Left cardiac atrium (tissue), 4 donors: Measurements from ENCODE around the gene HLA-DRB5. TPM values are rescaled to one million over a fixed set of nuclear protein-coding genes. Genes with fewer than 3 reads are reported as not detected.
A peak's percentile ranks its signal among the peaks of the same experiment; 100 is the strongest.
"Not testable (repeated sequence)": the region's sequence is repeated elsewhere in the genome, so short reads cannot be mapped to it uniquely, and the experiment has no call there.

Experiments used
- ATAC-seq, 2 donors: fragments of 200-7000 bp; cut with Tn5 transposase; one replicate each; pipeline ENCODE4 v1.9.1; 2020; ENCODE audit warnings: mild to moderate bottlenecking in 2 of 2, moderate library complexity in 2 of 2
- DNase-seq: peaks from one replicate; pipeline ENCODE4 v3.0.0-alpha.2; 2020
- intact Hi-C, 2 donors: fragments of 100-400 bp; cut with DNase I; formaldehyde crosslinking; loops; one replicate each; pipeline versions ENCODE4 v1.14.1 to v1.15.1; 2022 to 2023
- long read RNA-seq: library from polyadenylated mRNA; unstranded; transcript quantifications from one replicate; pipeline ENCODE4 v2.0.0, GENCODE V29; 2021
- total RNA-seq, 2 donors: library from RNA; stranded (reverse); fragmentation: NEBNext Ultra II Directional; extraction: Animal tissue kit (Norgen Biotek cat#: 25700); gene quantifications; one replicate each; pipeline ENCODE4 v1.2.1, GENCODE V29; 2021
- donor health status: DM: no; HTN: yes; CAD: no.
- donor health status: DM: no; HTN: yes; CAD: no; lungs with severe emphysema.
- donor health status: DM: yes; HTN: yes; CAD: no.
- donor health status: Dilated cardiomyopathy.

Gene HLA-DRB5
- total RNA-seq, result 10 to 100 TPM; 27.1 to 82.9 TPM
- long read RNA-seq, transcript HLA-DRB5-201 (6 exons, 1,260 nt), result major isoform, 37 of 40 reads
- long read RNA-seq, partial matches to known transcripts, result 1 of 40 reads
- long read RNA-seq, other reads (novel, unspliced or antisense), result 2 of 40 reads

- DNase-seq (peak; percentile 22), ATAC-seq (peak; percentile 78 to 93)
- intact Hi-C loops, result no loop called here
These were observed at the start of gene HLA-DRB5 for GRCh38 chr6:32529697-32530430. TSS of gene HLA-DRB5 (minus strand) at chr6:32530287. CDS start at chr6:32530224, 63 bp downstream.

DNA sequence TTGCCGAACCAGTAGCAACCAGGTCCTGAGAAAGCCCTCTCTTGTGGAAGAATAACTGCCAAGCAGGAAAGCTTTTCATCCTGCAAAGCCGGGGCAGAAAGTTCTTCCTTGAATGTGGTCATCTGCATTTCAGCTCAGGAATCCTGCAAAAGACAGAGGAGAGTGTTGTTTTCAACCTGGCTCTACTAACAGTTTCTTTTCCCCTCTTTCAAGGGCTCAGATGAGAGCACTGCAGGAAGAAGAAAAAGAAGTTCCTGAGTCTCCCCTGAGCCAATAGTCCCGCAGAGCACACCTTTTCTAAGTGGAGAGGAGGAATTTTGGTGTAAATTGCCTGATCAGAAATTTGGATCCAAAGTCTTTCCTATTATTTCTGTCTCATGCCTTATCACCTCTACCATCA is 48.9 kb upstream of the HLA-DRB5 start:
- intact Hi-C loops, result no loop called here
- no peak for ATAC-seq

DNA sequence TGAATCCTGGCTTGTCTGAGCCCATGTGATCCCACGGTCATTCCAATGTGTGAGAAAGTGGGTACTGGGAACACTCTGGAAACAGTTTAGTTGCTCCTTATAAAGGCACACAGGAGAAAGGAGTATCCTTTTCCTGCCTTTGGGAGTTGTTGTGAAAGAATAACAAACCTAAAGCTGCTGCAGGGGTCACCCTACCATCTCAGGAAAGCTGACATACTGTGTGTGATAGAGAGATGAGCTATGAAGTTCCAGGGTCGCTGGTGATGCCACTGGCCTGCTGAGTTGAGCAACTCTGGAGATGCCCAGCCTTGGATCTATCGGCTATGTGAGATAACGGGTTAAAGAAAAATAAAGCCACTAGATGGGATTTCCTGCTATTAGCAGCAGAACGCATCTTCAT is 47.4 kb upstream of the HLA-DRB5 start:
- ATAC-seq, DNase-seq, intact Hi-C loops: not testable (repeated sequence)

More for the DNA sequence above, 48.9 kb upstream of the HLA-DRB5 start:
- DNase-seq, result no peak

- intact Hi-C loops, result no loop called here
- no peak for ATAC-seq
These were observed 46.2 kb upstream of the HLA-DRB5 start for GRCh38 chr6:32576250-32576649.

DNA sequence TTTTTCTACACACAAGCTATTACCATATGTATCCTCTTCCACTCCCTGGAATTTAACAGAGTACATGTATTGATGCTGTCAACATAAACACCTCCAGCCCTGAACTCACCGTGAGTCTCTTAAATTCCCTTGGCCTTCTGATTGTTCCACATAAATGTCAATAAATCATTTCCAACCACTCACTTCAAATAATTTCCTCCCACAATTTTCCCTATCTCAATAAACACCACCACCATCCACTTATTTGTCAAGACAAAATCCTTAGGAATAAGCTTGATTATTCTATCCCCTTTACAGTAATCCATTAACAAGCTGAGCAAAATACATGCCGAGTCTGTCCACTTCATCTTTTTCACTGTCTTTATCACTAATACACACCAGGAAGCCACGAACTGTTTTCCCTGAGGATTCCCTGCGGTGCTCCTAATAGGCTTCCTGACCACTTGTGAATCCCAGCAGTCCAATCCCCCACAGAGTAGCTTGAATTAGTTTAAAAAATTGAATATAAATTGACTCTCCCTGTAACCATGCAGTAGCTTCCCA is 40.3 kb upstream of the HLA-DRB5 start:
- DNase-seq, result no peak
- ATAC-seq, result no peak
- intact Hi-C loops, result no loop called here

More at GRCh38 chr6:32576250-32576649, 46.2 kb upstream of the HLA-DRB5 start:
- DNase-seq, result no peak

GRCh38 chr6:32568561-32568960 is 38.5 kb upstream of the HLA-DRB5 start:
- intact Hi-C loops, result no loop called here
- ATAC-seq (no peak), DNase-seq (no peak)

DNA sequence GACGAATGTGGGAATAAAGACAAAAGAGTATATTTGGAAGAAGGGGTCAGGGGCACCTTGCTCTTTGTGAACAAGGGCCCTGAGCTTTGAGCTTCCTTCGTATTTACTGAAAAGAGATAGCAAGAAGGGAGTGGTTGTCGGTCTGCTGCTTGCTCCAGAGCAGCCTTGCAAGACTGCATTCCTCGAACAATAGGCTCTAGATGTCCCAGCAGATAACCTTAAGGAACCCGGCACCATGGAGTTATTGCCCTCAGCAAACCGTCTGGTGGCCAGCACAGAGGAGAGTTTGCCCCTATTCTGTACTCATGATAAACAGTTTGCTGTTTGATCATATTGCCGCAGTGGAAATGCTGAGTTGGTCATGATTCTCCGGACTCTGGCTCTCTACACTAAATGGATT is 36.9 kb upstream of the HLA-DRB5 start:
- intact Hi-C loops, result no loop called here
- ATAC-seq (no peak), DNase-seq (no peak)

DNA sequence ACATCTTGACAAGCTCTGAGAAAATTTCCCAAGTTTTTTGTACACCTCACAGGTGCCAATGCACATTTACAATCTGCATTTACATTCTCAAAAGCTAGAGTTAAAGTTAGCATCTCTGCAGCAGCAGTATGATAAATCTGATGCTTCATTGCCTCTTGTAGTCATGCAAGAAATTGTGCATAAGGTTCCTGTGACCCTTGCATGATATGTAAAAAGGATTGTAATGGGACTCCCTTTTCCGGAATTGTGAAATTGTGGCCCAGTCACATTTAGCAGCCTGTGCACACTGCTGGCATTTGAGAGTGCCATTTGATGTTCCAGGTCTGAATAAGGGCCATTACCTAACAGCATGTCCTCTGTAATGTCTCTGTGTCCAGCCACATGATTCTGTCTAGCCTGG is 35.4 kb upstream of the HLA-DRB5 start:
- ATAC-seq (no peak), DNase-seq (no peak)
- intact Hi-C loops, result no loop called here

DNA sequence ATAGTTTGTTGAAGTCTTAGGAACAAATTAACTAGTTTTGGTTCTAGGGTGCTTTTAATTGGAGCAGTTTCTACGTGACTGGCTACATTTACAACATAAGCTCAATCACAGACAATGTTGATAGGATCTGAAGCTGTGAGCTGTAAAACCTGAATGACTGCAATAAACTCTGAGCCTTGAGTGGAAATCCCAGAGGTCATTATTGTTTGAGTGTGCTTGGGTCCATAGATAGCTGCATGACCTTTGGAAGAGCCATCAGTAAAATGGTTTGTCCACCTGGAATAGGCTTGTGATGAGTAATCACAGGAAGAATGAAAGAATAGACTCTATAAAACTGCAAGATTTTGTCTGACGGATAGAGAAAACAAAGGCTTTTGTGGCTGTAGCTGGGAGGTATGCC is 32.9 kb upstream of the HLA-DRB5 start:
- ATAC-seq (no peak), DNase-seq (no peak)
- intact Hi-C loops, result no loop called here

- ATAC-seq, result no peak
- intact Hi-C loops, result no loop called here
- DNase-seq, result no peak
These were observed 29.7 kb upstream of the HLA-DRB5 start for GRCh38 chr6:32559747-32560146.

DNA sequence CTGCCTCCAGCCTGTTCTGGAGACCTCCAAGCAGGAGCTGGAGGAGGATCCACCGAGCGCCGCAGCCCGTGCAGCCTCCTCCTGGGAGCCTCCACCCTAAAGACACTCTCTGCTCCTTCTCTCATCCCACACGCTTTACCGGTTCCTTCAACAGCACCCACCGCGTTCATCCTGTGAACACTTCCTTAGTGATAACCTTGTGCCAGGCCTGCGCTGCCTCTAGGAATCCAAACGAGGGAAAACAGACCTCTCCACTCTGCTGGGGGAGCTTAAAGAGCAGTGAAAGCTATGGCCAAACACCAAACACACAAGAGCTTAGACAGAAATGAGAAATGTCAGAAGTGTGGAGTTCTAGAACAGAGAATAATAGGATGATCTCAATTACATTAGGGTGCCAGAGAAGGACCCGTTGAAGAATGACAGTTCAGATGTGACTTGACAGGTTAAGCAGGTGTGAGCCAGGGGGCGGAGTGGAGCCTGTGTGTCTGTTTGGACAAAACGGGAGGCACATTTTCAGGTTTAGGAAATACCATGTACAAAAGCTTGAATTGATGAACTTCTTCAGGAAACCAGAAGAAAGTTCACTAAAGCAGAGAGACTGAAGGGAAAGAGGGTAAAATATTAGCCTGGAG is 28.5 kb upstream of the HLA-DRB5 start:
- ATAC-seq (no peak), DNase-seq (no peak)
- intact Hi-C loops, result no loop called here

GRCh38 chr6:32554116-32554965 is 24.3 kb upstream of the HLA-DRB5 start:
- ATAC-seq, result no peak
- intact Hi-C loops, result no loop called here
- no peak for DNase-seq

DNA sequence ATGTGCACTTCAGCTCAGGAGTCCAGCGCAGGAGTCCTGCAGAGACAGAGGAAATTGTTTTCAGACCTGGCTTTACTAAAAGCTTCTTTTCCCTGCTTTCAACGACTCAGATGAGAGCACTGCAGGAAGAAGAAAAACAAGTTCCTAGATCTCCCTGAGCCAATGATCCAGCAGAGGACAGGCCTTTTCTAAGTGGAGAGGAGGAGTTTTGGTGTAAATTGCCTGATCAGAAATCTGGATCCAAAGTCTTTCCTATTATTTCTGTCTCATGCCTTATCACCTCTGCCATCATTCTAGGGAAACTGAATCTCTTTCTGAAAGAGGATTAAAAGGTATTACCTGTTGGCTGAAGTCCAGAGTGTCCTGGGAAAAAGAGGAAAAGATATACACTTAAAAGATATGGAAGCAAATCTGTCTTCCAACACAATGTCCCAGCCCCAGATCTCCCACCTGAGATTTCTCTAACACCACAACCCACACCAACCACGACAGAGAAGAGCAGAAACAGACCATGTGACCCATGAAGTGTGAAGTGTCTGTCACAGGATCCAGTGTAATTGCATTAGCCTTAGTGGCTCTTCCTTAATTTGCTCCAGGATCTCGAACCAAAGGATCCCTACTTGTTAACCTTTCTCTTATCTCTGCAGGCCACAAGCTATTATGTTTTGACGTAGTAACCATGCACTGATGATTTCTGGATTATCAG is 23.1 kb upstream of the HLA-DRB5 start:
- intact Hi-C loops, result no loop called here
- no peak for ATAC-seq
- DNase-seq, result no peak

GRCh38 chr6:32551410-32551809 is 21.3 kb upstream of the HLA-DRB5 start:
- intact Hi-C loops, result no loop called here
- DNase-seq, result no peak
- no peak for ATAC-seq

DNA sequence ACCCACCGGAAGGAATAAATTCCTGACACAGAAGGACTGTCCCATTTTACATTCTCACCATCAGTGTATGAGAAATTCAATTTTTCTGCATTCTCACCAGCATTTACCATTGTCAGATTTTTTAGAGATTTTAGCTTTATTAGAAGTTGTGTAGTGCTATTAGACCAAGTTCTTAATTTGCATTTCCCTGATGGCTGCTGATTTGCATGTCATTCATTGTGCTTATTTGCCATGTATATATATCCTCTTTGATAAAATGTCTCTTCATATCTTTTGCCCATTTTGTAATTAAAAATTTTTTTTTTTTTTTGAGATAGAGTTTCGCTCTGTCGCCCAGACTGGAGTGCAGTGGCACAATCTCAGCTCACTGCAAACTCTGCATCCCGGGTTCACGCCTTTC is 9.8 kb upstream of the HLA-DRB5 start:
- DNase-seq (no peak), ATAC-seq (no peak)
- intact Hi-C loops, result no loop called here

DNA sequence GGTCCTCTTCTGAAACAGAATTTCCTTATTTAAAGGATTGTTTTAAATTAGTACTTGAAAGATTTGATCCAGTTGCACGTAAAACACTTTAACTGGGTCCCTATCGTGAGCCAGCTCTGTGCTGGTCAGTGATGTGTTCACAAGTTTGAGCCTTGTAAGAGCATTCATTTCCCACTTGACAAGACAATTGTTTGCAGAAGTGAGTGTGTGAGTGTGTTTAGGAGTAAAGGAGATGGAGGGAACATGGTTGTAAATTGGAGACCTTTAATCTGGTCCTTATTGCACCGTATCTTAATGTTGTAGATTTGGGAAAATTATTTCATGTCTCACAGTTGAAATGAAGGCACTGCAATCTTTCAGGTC is 325 bp upstream of the HLA-DRB5 start:
- intact Hi-C loops, DNase-seq: not testable (repeated sequence)
- peak in 1 of 2 donors; percentile 52 for ATAC-seq

GRCh38 chr6:32522302-32523047 is 7.6 kb downstream of the HLA-DRB5 start:
- DNase-seq (no peak), ATAC-seq (no peak)
- intact Hi-C loops, result no loop called here

DNA sequence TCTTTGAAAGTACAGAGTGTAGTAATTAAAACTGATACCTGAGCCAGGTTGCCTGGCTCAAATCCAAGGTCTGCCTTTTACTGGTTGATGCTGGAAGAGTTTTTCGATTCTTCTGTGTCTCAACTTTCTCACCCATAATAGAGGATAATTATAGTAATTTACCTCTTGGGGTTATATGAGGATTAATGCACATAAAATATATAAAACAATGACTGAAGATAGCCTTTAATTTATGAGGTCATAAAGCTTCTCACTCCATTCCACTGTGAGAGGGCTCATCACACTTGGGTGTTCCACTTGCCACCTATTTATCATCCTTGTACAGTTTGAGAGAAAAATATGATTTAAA is 10.2 kb downstream of the HLA-DRB5 start:
- ATAC-seq (no peak), DNase-seq (no peak)
- intact Hi-C loops, result no loop called here
